Rectal smooth muscle tissue (tissue), 1 donor: ENCODE results near the gene LY9.

Experiments used
- H3K27ac ChIP-seq: one replicate; pipeline ENCODE4 v1.7.0; 2013; ENCODE audit warnings: low read depth, low read length, inconsistent platforms
- H3K27me3 ChIP-seq: one replicate; pipeline ENCODE4 v1.7.0; 2013; ENCODE audit warnings: low read length; ENCODE audit not compliant: control insufficient read depth, insufficient read depth
- H3K36me3 ChIP-seq: one replicate; pipeline ENCODE4 v1.7.0; 2013; ENCODE audit warnings: low read length; ENCODE audit not compliant: control insufficient read depth, insufficient read depth
- H3K4me1 ChIP-seq: one replicate; pipeline ENCODE4 v1.7.0; 2013; ENCODE audit warnings: low read length; ENCODE audit not compliant: control insufficient read depth, insufficient read depth
- H3K4me3 ChIP-seq: one replicate; pipeline ENCODE4 v1.7.0; 2013; ENCODE audit warnings: low read length
- H3K9ac ChIP-seq: one replicate; pipeline ENCODE4 v1.7.0; 2013; ENCODE audit warnings: low read length

Gene LY9

DNA sequence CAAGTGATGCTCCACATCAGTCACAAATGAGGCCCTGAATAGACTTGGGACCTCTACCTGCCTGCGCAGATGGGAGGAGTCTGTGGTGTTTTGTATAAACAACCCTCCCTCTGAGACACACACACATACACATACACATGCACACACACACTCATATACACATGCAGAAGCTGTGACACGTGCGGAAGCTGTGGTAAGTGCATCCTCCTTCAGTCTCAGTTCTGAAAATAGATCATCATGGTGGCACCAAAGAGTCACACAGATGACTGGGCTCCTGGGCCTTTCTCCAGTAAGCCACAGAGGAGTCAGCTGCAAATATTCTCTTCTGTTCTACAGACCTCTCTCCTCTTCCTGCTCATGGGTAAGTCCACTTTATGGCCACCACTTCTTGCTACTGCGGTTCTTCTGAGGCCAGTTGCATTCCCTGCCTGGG lies at the start of gene LY9:
LY9 (plus strand) TSS at position 224 of the 433 bp plus-strand sequence; CDS start at position 238, 14 bp downstream.
- H3K9ac ChIP-seq, result no peak within 1 kb of the TSS
- H3K4me1 ChIP-seq, result no peaks in the 10 kb centered on the region
- H3K4me3 ChIP-seq, result peak within 1 kb of the TSS; percentile 36
- no peaks in the 10 kb centered on the region for H3K27me3 ChIP-seq
- no peaks in the 10 kb centered on the region for H3K36me3 ChIP-seq
- H3K27ac ChIP-seq, result no peak within 1 kb of the TSS

GRCh38 chr1:160746836-160747500 lies 49.0 kb upstream of the LY9 start:
- no peaks in the 10 kb centered on the region for H3K4me1 ChIP-seq
- H3K36me3 ChIP-seq, result no peaks in the 10 kb centered on the region
- H3K27ac ChIP-seq, result no peak overlapping the region
- no peak overlapping the region for H3K4me3 ChIP-seq
- peaks cover 3% of the 10 kb centered on the region for H3K27me3 ChIP-seq
- no peak overlapping the region for H3K9ac ChIP-seq

- no peak overlapping the region for H3K27ac ChIP-seq
- peaks cover 3% of the 10 kb centered on the region for H3K27me3 ChIP-seq
- H3K4me3 ChIP-seq, result no peak overlapping the region
- H3K36me3 ChIP-seq, result no peaks in the 10 kb centered on the region
- no peak overlapping the region for H3K9ac ChIP-seq
- no peaks in the 10 kb centered on the region for H3K4me1 ChIP-seq
Measured at GRCh38 chr1:160747717-160748116, 48.3 kb upstream of the LY9 start.

DNA sequence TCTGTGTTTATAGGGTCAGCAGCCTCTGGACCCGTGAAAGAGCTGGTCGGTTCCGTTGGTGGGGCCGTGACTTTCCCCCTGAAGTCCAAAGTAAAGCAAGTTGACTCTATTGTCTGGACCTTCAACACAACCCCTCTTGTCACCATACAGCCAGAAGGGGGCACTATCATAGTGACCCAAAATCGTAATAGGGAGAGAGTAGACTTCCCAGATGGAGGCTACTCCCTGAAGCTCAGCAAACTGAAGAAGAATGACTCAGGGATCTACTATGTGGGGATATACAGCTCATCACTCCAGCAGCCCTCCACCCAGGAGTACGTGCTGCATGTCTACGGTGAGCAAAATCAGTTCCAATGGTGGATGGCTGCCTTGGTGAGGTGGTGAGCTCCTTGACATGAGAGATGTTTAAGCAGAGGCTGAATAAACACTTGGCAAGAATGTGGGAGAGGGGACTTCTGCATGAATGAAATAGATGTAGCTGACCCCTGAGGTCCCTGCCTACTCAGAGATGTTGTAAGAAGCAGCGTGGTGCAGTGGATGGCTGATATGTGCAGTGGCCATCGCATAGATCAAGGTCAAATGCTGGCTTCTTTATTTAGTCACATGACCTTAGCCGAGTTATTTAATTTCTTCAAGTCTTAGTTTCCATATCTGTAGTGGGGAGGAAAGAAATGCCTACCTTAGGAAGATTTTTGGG lies 47.6 kb upstream of the LY9 start:
- Histone ChIP-seq H3K4me3 (no peak overlapping the region), H3K9ac (no peak overlapping the region), H3K4me1 (no peaks in the 10 kb centered on the region), H3K36me3 (no peaks in the 10 kb centered on the region), H3K27me3 (peaks cover 3% of the 10 kb centered on the region), H3K27ac (no peak overlapping the region)

DNA sequence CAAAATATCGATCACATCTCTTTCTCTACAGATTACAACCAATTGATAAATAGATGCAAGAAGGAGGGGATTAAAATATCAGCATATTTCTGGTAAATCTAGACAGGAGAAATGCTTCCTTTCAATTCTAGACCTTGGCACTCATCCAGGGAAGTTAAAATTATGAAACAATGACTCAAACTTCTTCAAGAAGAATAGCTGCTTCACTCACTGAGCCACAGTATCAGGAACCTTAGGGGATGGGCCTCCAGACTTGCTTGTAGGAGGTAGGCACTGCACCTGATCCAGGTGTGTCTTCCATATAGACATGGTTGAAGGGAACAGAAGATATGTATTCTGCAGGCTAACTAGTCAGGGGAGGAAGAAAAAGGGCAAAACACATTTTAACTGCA lies 47.1 kb upstream of the LY9 start:
- Histone ChIP-seq H3K4me3 (no peak overlapping the region), H3K27ac (no peak overlapping the region), H3K36me3 (no peaks in the 10 kb centered on the region), H3K9ac (no peak overlapping the region), H3K4me1 (no peaks in the 10 kb centered on the region), H3K27me3 (peaks cover 3% of the 10 kb centered on the region)

DNA sequence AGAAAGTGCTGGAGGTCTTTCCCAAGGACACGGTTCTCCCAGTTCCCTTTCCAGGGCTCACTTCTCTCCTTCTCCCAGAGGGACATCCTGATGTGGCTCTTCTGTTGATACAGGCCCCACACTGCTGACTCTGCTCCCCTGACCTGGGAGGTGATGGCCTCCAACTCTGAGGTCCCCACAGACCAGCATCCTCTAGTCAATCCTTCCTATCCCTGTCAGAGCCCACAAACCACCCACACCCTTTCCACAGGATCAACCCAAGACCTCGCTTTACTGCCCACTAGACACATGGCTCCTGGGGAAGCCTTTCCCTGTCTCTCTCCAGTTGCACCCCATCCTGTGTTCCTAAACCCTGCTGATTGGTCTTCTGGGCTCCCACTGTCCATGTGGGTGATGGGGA lies 45.4 kb upstream of the LY9 start:
- peaks cover 3% of the 10 kb centered on the region for H3K27me3 ChIP-seq
- no peaks in the 10 kb centered on the region for H3K36me3 ChIP-seq
- H3K4me1 ChIP-seq, result no peaks in the 10 kb centered on the region
- H3K27ac ChIP-seq, result no peak overlapping the region
- no peak overlapping the region for H3K4me3 ChIP-seq
- no peak overlapping the region for H3K9ac ChIP-seq

- Histone ChIP-seq H3K27me3 (peaks cover 3% of the 10 kb centered on the region), H3K36me3 (no peaks in the 10 kb centered on the region), H3K4me1 (no peaks in the 10 kb centered on the region), H3K9ac (no peak overlapping the region), H3K4me3 (no peak overlapping the region), H3K27ac (no peak overlapping the region)
Measured at GRCh38 chr1:160752406-160752805, 43.6 kb upstream of the LY9 start.

DNA sequence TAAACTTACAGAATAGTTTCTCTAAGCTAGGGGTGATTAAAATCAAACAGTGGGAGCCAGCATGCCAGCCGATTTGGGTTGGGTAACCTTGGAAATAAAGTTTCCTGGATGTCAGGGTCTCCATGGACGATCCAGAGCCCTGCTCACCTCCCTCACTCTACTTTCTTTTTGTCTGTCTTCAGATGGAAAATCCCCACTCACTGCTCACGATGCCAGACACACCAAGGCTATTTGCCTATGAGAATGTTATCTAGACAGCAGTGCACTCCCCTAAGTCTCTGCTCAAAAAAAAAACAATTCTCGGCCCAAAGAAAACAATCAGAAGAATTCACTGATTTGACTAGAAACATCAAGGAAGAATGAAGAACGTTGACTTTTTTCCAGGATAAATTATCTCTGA lies 43.0 kb upstream of the LY9 start:
- Histone ChIP-seq H3K27me3 (peaks cover 3% of the 10 kb centered on the region), H3K9ac (no peak overlapping the region), H3K4me1 (no peaks in the 10 kb centered on the region), H3K27ac (no peak overlapping the region), H3K36me3 (no peaks in the 10 kb centered on the region), H3K4me3 (no peak overlapping the region)

GRCh38 chr1:160753594-160753993 lies 42.4 kb upstream of the LY9 start:
- Histone ChIP-seq H3K27me3 (peaks cover 3% of the 10 kb centered on the region), H3K4me1 (no peaks in the 10 kb centered on the region), H3K9ac (no peak overlapping the region), H3K36me3 (no peaks in the 10 kb centered on the region), H3K27ac (no peak overlapping the region), H3K4me3 (no peak overlapping the region)

DNA sequence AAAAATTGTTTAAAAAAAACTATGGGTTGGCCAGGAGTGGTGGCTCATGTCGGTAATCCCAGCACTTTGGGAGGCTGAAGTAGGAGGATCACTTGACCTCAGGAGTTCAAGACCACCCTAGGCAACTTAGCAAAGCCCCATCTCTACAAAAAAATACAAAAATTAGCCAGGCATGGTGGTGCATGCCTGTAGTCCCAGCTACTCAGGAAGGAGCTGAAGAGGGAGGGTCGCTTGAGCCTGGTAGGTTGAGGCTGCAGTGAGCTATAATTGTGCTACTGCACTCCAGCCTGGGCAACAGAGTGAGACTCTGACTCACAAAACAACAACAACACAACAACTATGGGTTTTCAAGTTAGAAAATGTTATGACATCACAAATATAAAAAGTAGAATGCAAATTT lies 40.5 kb upstream of the LY9 start:
- Histone ChIP-seq H3K36me3 (no peaks in the 10 kb centered on the region), H3K27me3 (no peaks in the 10 kb centered on the region), H3K9ac (no peak overlapping the region), H3K27ac (no peak overlapping the region), H3K4me3 (no peak overlapping the region), H3K4me1 (no peaks in the 10 kb centered on the region)

- no peaks in the 10 kb centered on the region for H3K27me3 ChIP-seq
- no peak overlapping the region for H3K27ac ChIP-seq
Measured at GRCh38 chr1:160755911-160756848, 39.8 kb upstream of the LY9 start.

GRCh38 chr1:160756849-160757201 lies 39.1 kb upstream of the LY9 start:
- Histone ChIP-seq H3K4me1 (no peaks in the 10 kb centered on the region), H3K4me3 (no peak overlapping the region), H3K9ac (no peak overlapping the region), H3K36me3 (no peaks in the 10 kb centered on the region), H3K27ac (no peak overlapping the region), H3K27me3 (no peaks in the 10 kb centered on the region)

More at GRCh38 chr1:160755911-160756848, 39.8 kb upstream of the LY9 start:
- H3K9ac ChIP-seq, result no peak overlapping the region
- H3K4me3 ChIP-seq, result no peak overlapping the region
- no peaks in the 10 kb centered on the region for H3K36me3 ChIP-seq
- no peaks in the 10 kb centered on the region for H3K4me1 ChIP-seq
